Astrocyte (in vitro differentiated cells and primary cell): ENCODE measurements around the gene LRRN4. TPM values are rescaled to one million over a fixed set of nuclear protein-coding genes. Genes with fewer than 3 reads are reported as not detected.

Source experiments
- DNase-seq: peaks from one replicate; pipeline ENCODE4 v3.0.0-alpha.2; 2010; ENCODE audit warnings: low read depth
- FAIRE-seq: peaks from 2 replicates; lab custom pipeline; 2011; peaks lifted over from hg19 to GRCh38; lab: Jason Lieb, UNC
- H2AFZ ChIP-seq: 2 replicates; pipeline ENCODE4 v1.6.0; 2012; ENCODE audit warnings: low read depth, low read length, inconsistent platforms
- H3K27ac ChIP-seq: 2 replicates; pipeline ENCODE4 v1.5.1; 2011; ENCODE audit warnings: low read depth, low read length, inconsistent platforms
- H3K27me3 ChIP-seq: 2 replicates; pipeline ENCODE4 v1.6.0; 2011; ENCODE audit warnings: low read length, inconsistent platforms; ENCODE audit not compliant: insufficient read depth
- H3K36me3 ChIP-seq: 2 replicates; pipeline ENCODE4 v1.5.1; 2011; ENCODE audit warnings: low read length, inconsistent platforms; ENCODE audit not compliant: insufficient read depth
- H3K4me1 ChIP-seq: 2 replicates; pipeline ENCODE4 v1.5.1; 2011; ENCODE audit warnings: low read length, inconsistent platforms; ENCODE audit not compliant: insufficient read depth
- H3K4me2 ChIP-seq: 2 replicates; pipeline ENCODE4 v1.6.0; 2012; ENCODE audit warnings: low read length, inconsistent platforms
- H3K4me3 ChIP-seq: 2 replicates; pipeline ENCODE4 v1.5.1; 2011; ENCODE audit warnings: low read depth, mild to moderate bottlenecking, low read length, inconsistent platforms; ENCODE audit not compliant: insufficient read depth
- H3K79me2 ChIP-seq: 2 replicates; pipeline ENCODE4 v1.6.0; 2012; ENCODE audit warnings: mild to moderate bottlenecking, low read length, inconsistent platforms; ENCODE audit not compliant: insufficient read depth
- H3K9ac ChIP-seq: 2 replicates; pipeline ENCODE4 v1.6.0; 2012; ENCODE audit warnings: mild to moderate bottlenecking, low read length, inconsistent platforms
- H3K9me3 ChIP-seq: 2 replicates; pipeline ENCODE4 v1.5.1; 2012; ENCODE audit warnings: low read depth, mild to moderate bottlenecking, low read length, inconsistent platforms; ENCODE audit not compliant: insufficient read depth
- H4K20me1 ChIP-seq: 2 replicates; pipeline ENCODE4 v1.6.0; 2012; ENCODE audit warnings: low read length, inconsistent platforms; ENCODE audit not compliant: insufficient read depth
- H3K27ac Mint-ChIP-seq: one replicate; pipeline ENCODE4 v1.8.0; 2021; ENCODE audit warnings: mild to moderate bottlenecking, mixed read lengths; ENCODE audit not compliant: unreplicated experiment
- H3K27me3 Mint-ChIP-seq: one replicate; pipeline ENCODE4 v1.8.0; 2021; ENCODE audit warnings: low read depth, mixed read lengths; ENCODE audit not compliant: unreplicated experiment
- H3K36me3 Mint-ChIP-seq: one replicate; pipeline ENCODE4 v1.8.0; 2021; ENCODE audit warnings: low read depth, mixed read lengths; ENCODE audit not compliant: unreplicated experiment
- H3K4me1 Mint-ChIP-seq: one replicate; pipeline ENCODE4 v1.8.0; 2021; ENCODE audit warnings: low read depth, mixed read lengths; ENCODE audit not compliant: unreplicated experiment
- H3K4me3 Mint-ChIP-seq: one replicate; pipeline ENCODE4 v1.8.0; 2021; ENCODE audit warnings: mild to moderate bottlenecking, moderate library complexity, mixed read lengths; ENCODE audit not compliant: unreplicated experiment
- H3K9me3 Mint-ChIP-seq: one replicate; pipeline ENCODE4 v1.8.0; 2021; ENCODE audit warnings: mild to moderate bottlenecking, mixed read lengths; ENCODE audit not compliant: unreplicated experiment
- CTCF ChIP-seq: IDR thresholded peaks from 2 replicates; pipeline ENCODE4 v1.5.1; 2011; ENCODE audit warnings: low read depth, mild to moderate bottlenecking, inconsistent platforms, low read length, moderate library complexity; ENCODE audit not compliant: insufficient read depth
- EZH2 ChIP-seq: IDR thresholded peaks from 2 replicates; pipeline ENCODE4 v1.6.1; 2012; ENCODE audit warnings: mild to moderate bottlenecking, low read length, inconsistent platforms; ENCODE audit not compliant: insufficient read depth
- total RNA-seq: library from RNA; stranded (reverse); gene quantifications from 2 replicates; pipeline ENCODE4 v1.2.1, GENCODE V29; 2021

Gene LRRN4
- total RNA-seq, 1 donor from 2014 or later, result 1.0 TPM

- Histone ChIP-seq H3K9ac (no peak overlapping the region), H3K27ac (no peak overlapping the region), H2AFZ (no peak overlapping the region), H3K4me1 (no peaks in the 10 kb centered on the region), H3K4me2 (no peak overlapping the region), H3K79me2 (no peaks in the 10 kb centered on the region), H3K9me3 (no peaks in the 10 kb centered on the region), H3K27me3 (no peaks in the 10 kb centered on the region), H3K36me3 (no peaks in the 10 kb centered on the region), H4K20me1 (no peaks in the 10 kb centered on the region), H3K4me3 (no peak overlapping the region)
- FAIRE-seq, result no peak
- Mint-ChIP-seq H3K27ac (no peak overlapping the region), H3K4me1 (peaks cover 5% of the 10 kb centered on the region), H3K4me3 (no peak overlapping the region), H3K27me3 (no peaks in the 10 kb centered on the region), H3K36me3 (peaks cover 1% of the 10 kb centered on the region), H3K9me3 (no peaks in the 10 kb centered on the region)
- TF ChIP-seq EZH2 (no peak), CTCF (no peak)
- no peak for DNase-seq
Measured at GRCh38 chr20:6099819-6100218, 46.0 kb upstream of the LRRN4 start.

GRCh38 chr20:6095409-6095808, 41.5 kb upstream of the LRRN4 start:
- Histone ChIP-seq H3K4me1 (no peaks in the 10 kb centered on the region), H3K4me3 (no peak overlapping the region), H3K4me2 (no peak overlapping the region), H3K79me2 (no peaks in the 10 kb centered on the region), H3K9me3 (no peaks in the 10 kb centered on the region), H3K27me3 (no peaks in the 10 kb centered on the region), H3K27ac (no peak overlapping the region), H2AFZ (no peak overlapping the region), H3K36me3 (no peaks in the 10 kb centered on the region), H4K20me1 (no peaks in the 10 kb centered on the region), H3K9ac (no peak overlapping the region)
- H3K36me3 Mint-ChIP-seq, result peaks cover 4% of the 10 kb centered on the region
- DNase-seq (no peak), FAIRE-seq (no peak)
- H3K27ac Mint-ChIP-seq, result no peak overlapping the region
- H3K27me3 Mint-ChIP-seq, result no peaks in the 10 kb centered on the region
- TF ChIP-seq CTCF (no peak), EZH2 (no peak)
- H3K4me1 Mint-ChIP-seq, result no peaks in the 10 kb centered on the region
- no peaks in the 10 kb centered on the region for H3K9me3 Mint-ChIP-seq
- H3K4me3 Mint-ChIP-seq, result no peak overlapping the region

GRCh38 chr20:6094565-6094964, 40.7 kb upstream of the LRRN4 start:
- Mint-ChIP-seq H3K27ac (no peak overlapping the region), H3K4me3 (no peak overlapping the region), H3K36me3 (peaks cover 4% of the 10 kb centered on the region), H3K27me3 (no peaks in the 10 kb centered on the region), H3K4me1 (no peaks in the 10 kb centered on the region), H3K9me3 (no peaks in the 10 kb centered on the region)
- DNase-seq, result no peak
- Histone ChIP-seq H3K36me3 (no peaks in the 10 kb centered on the region), H2AFZ (no peak overlapping the region), H3K27me3 (no peaks in the 10 kb centered on the region), H3K27ac (no peak overlapping the region), H3K9me3 (no peaks in the 10 kb centered on the region), H3K79me2 (no peaks in the 10 kb centered on the region), H3K4me2 (no peak overlapping the region), H3K4me1 (no peaks in the 10 kb centered on the region), H3K9ac (no peak overlapping the region), H3K4me3 (no peak overlapping the region), H4K20me1 (no peaks in the 10 kb centered on the region)
- no peak for FAIRE-seq
- TF ChIP-seq CTCF (no peak), EZH2 (no peak)
